HepG2 (cell line): ENCODE measurements around the gene MGMT. TPM values are rescaled to one million over a fixed set of nuclear protein-coding genes. Genes with fewer than 3 reads are reported as not detected.

Experiments used
- CREM ChIP-seq, 2 experiments: sonication (generic) in 1 of 2; formaldehyde crosslinking in 1 of 2; IDR thresholded peaks; 2 replicates each; pipeline versions ENCODE4 v1.4.0 to v1.6.1; 2016 to 2020; ENCODE audit warnings: antibody characterized with exemption in 1 of 2, mild to moderate bottlenecking in 1 of 2, missing genetic modification reagents in 1 of 2
- ELK4 ChIP-seq: sonication (generic); formaldehyde crosslinking; IDR thresholded peaks from 2 replicates; pipeline ENCODE4 v1.9.0; 2021; ENCODE audit warnings: missing genetic modification reagents, borderline replicate concordance
- MAX ChIP-seq: IDR thresholded peaks from 2 replicates; pipeline ENCODE4 v1.6.1; 2012; ENCODE audit warnings: inconsistent platforms
- RERE ChIP-seq: IDR thresholded peaks from 2 replicates; pipeline ENCODE4 v1.6.1; 2016; ENCODE audit warnings: low read depth, missing genetic modification reagents, missing compliant biosample characterization
- SUZ12 ChIP-seq: fragments of 150-350 bp; IDR thresholded peaks from 2 replicates; pipeline ENCODE4 v1.6.1; 2014; ENCODE audit warnings: low read depth, low read length
- THYN1 ChIP-seq: sonication (generic); formaldehyde crosslinking; IDR thresholded peaks from 2 replicates; pipeline ENCODE4 v1.8.1; 2023; ENCODE audit warnings: low read depth, mild to moderate bottlenecking, moderate library complexity, missing genetic modification reagents, borderline replicate concordance
- ZNF674 ChIP-seq: sonication (generic); formaldehyde crosslinking; IDR thresholded peaks from 2 replicates; pipeline ENCODE4 v1.5.0; 2020; ENCODE audit warnings: low read depth, mild to moderate bottlenecking, missing genetic modification reagents
- polyA plus RNA-seq, 8 experiments: library from polyadenylated mRNA; depleted of rRNA in 3 of 8; stranded (reverse) in 7 of 8; unstranded in 1 of 8; fragments of >200 nt; fragmentation: Illumina TruSeq in 4 of 8; extraction: Trizol in 4 of 8; gene quantifications; 2 replicates each; pipeline versions ENCODE4 v1.2.1 to v1.2.3, GENCODE V29; 2011 to 2016; ENCODE audit warnings: low read depth in 4 of 8, missing spikeins in 1 of 8, mixed read lengths in 1 of 8; ENCODE audit not compliant: insufficient read depth in 1 of 8
- total RNA-seq, 5 experiments: library from RNA; depleted of rRNA; stranded (reverse); fragments of >200 nt; fragmentation: Illumina TruSeq; extraction: Trizol; gene quantifications; 2 replicates each; pipeline ENCODE4 v1.2.3, GENCODE V29; 2016; ENCODE audit warnings: low read depth in 1 of 5

The MGMT gene
- total and polyA plus RNA-seq, 2 of the 13 experiments (the other 11 are each of a cell fraction or from before 2014, with no cell fraction given): 12.0 to 19.5 TPM

- no peak for TF ChIP-seq RERE (CRISPR knock-in tag)
- TF ChIP-seq ZNF674: no peak
- no peak for TF ChIP-seq CREM (IDR thresholded peaks at IDR 0.05)
- no peak for TF ChIP-seq CREM (CRISPR knock-in tag; IDR thresholded peaks at IDR 0.05)
- TF ChIP-seq SUZ12: no peak
- no peak for TF ChIP-seq MAX
- no peak for TF ChIP-seq THYN1
- TF ChIP-seq ELK4 (CRISPR knock-in tag): no peak
Observed at GRCh38 chr10:129673292-129673691, 206.3 kb downstream of the MGMT start (continued).
